Sigmoid colon (tissue), 4 donors: Measurements from ENCODE around the gene GABRB2.

Experiments
- EP300 ChIP-seq, 4 donors: sonication (generic); formaldehyde crosslinking; IDR thresholded peaks; one replicate each; pipeline ENCODE4 v1.6.1; 2017; ENCODE audit warnings: antibody characterized with exemption in 4 of 4
- POLR2A ChIP-seq, 2 donors: fragments of 450-650 bp; IDR thresholded peaks; one replicate each; pipeline ENCODE4 v1.6.1; 2016; ENCODE audit warnings: antibody characterized with exemption in 2 of 2, mild to moderate bottlenecking in 2 of 2, moderate library complexity in 2 of 2
- POLR2AphosphoS5 ChIP-seq, 4 donors: sonication (generic); formaldehyde crosslinking; IDR thresholded peaks; one replicate each; pipeline ENCODE4 v1.6.1; 2017; ENCODE audit warnings: antibody characterized with exemption in 4 of 4
- TF ChIP-seq, protein P1 (sequence below), 4 experiments: fragments of 450-650 bp in 3 of 4; fragments of 200-600 bp in 1 of 4; IDR thresholded peaks; one replicate each; pipeline ENCODE4 v1.5.1; 2016 to 2019; ENCODE audit warnings: antibody characterized with exemption in 4 of 4, mild to moderate bottlenecking in 3 of 4, moderate library complexity in 2 of 4

DNA sequence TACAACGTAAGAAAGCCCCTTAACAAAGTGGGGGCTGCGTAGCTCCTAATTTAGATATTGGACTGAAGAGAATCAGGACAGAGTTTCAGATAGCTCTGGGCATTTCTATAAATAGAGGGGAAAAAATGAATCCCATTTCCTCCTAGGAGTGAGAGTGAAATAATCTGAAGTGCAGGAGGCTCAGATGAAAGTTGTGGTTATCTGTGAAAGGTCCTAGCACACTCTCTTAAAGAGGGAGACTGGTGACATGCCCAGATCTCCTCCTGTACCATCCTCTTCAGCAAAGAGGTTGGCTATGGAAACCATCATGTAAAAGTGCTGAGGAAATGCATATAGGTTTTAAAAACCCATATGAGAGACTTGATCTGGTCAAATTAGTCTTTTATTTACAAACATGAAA, 143.4 kb downstream of the GABRB2 start:
- TF ChIP-seq POLR2A (IDR thresholded peaks at IDR 0.05): no peak
- TF ChIP-seq, protein P1, sequence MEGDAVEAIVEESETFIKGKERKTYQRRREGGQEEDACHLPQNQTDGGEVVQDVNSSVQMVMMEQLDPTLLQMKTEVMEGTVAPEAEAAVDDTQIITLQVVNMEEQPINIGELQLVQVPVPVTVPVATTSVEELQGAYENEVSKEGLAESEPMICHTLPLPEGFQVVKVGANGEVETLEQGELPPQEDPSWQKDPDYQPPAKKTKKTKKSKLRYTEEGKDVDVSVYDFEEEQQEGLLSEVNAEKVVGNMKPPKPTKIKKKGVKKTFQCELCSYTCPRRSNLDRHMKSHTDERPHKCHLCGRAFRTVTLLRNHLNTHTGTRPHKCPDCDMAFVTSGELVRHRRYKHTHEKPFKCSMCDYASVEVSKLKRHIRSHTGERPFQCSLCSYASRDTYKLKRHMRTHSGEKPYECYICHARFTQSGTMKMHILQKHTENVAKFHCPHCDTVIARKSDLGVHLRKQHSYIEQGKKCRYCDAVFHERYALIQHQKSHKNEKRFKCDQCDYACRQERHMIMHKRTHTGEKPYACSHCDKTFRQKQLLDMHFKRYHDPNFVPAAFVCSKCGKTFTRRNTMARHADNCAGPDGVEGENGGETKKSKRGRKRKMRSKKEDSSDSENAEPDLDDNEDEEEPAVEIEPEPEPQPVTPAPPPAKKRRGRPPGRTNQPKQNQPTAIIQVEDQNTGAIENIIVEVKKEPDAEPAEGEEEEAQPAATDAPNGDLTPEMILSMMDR (IDR thresholded peaks at IDR 0.05): no peak
- no peak for TF ChIP-seq EP300 (IDR thresholded peaks at IDR 0.05)
- no peak for TF ChIP-seq POLR2AphosphoS5 (IDR thresholded peaks at IDR 0.05)
